ENCODE measurements around the gene IRF2.

DNA sequence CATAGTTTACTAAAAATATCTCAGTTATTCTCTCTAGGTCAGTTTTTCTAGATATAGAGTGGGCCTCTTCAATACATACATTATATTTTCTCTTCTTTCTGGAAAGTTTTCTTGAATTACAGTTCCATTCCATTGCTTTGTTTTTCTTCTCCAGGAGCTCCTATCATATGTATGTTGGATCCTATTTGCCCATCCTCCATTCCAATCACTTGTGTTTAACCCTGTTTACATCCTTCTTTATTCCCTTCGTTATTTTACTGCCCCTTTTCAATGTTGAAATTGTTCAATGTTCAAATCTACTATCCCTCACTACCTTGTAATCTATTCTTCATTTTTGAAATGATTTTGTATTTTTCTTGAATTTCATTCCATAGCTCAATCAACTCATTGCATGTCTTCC lies 97.4 kb downstream of the IRF2 start:
- TF ChIP-seq, protein P1, sequence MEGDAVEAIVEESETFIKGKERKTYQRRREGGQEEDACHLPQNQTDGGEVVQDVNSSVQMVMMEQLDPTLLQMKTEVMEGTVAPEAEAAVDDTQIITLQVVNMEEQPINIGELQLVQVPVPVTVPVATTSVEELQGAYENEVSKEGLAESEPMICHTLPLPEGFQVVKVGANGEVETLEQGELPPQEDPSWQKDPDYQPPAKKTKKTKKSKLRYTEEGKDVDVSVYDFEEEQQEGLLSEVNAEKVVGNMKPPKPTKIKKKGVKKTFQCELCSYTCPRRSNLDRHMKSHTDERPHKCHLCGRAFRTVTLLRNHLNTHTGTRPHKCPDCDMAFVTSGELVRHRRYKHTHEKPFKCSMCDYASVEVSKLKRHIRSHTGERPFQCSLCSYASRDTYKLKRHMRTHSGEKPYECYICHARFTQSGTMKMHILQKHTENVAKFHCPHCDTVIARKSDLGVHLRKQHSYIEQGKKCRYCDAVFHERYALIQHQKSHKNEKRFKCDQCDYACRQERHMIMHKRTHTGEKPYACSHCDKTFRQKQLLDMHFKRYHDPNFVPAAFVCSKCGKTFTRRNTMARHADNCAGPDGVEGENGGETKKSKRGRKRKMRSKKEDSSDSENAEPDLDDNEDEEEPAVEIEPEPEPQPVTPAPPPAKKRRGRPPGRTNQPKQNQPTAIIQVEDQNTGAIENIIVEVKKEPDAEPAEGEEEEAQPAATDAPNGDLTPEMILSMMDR (IDR thresholded peaks at IDR 0.05): no peak
- no peak for TF ChIP-seq ZFX (IDR thresholded peaks at IDR 0.05; ENCODE audit: borderline replicate concordance)

All from 22Rv1 (cell line).